ENCODE data around the gene HTD2.

GRCh38 chr3:58355179-58355578 is 48.9 kb downstream of the HTD2 start:
- TF ChIP-seq, protein P1, sequence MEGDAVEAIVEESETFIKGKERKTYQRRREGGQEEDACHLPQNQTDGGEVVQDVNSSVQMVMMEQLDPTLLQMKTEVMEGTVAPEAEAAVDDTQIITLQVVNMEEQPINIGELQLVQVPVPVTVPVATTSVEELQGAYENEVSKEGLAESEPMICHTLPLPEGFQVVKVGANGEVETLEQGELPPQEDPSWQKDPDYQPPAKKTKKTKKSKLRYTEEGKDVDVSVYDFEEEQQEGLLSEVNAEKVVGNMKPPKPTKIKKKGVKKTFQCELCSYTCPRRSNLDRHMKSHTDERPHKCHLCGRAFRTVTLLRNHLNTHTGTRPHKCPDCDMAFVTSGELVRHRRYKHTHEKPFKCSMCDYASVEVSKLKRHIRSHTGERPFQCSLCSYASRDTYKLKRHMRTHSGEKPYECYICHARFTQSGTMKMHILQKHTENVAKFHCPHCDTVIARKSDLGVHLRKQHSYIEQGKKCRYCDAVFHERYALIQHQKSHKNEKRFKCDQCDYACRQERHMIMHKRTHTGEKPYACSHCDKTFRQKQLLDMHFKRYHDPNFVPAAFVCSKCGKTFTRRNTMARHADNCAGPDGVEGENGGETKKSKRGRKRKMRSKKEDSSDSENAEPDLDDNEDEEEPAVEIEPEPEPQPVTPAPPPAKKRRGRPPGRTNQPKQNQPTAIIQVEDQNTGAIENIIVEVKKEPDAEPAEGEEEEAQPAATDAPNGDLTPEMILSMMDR (IDR thresholded peaks at IDR 0.05): no peak
- no peak for TF ChIP-seq POLR2A (IDR thresholded peaks at IDR 0.05)

Data from Peyer's patch (tissue), 4 donors.